HG02938 (cell line): Measurements from ENCODE around the gene WDR75.

Experiments
- ATAC-seq: cut with Tn5 transposase; IDR thresholded peaks from one replicate; pipeline ENCODE4 v1.9.1; 2021; ENCODE audit warnings: mild to moderate bottlenecking, moderate library complexity; ENCODE audit not compliant: unreplicated experiment

Gene WDR75

GRCh38 chr2:189492451-189492850, 51.2 kb downstream of the WDR75 start:
- ATAC-seq = no peak

GRCh38 chr2:189498205-189498604, 56.9 kb downstream of the WDR75 start:
- ATAC-seq = no peak

- no peak for ATAC-seq
Observed at GRCh38 chr2:189499137-189499536, 57.9 kb downstream of the WDR75 start.

GRCh38 chr2:189500456-189501160, 59.3 kb downstream of the WDR75 start:
- no peak for ATAC-seq

- ATAC-seq = no peak
Observed at GRCh38 chr2:189501487-189501886, 60.2 kb downstream of the WDR75 start.

GRCh38 chr2:189502714-189503113, 61.4 kb downstream of the WDR75 start:
- no peak for ATAC-seq

- no peak for ATAC-seq
Observed at GRCh38 chr2:189504238-189504637, 63.0 kb downstream of the WDR75 start.

- ATAC-seq = no peak
Observed at GRCh38 chr2:189505492-189505891, 64.2 kb downstream of the WDR75 start.

GRCh38 chr2:189506514-189506976, 65.3 kb downstream of the WDR75 start:
- no peak for ATAC-seq

GRCh38 chr2:189511210-189511959, 70.1 kb downstream of the WDR75 start:
- no peak for ATAC-seq

GRCh38 chr2:189511960-189512319, 70.7 kb downstream of the WDR75 start:
- no peak for ATAC-seq

GRCh38 chr2:189512879-189513278, 71.6 kb downstream of the WDR75 start:
- no peak for ATAC-seq

- ATAC-seq = no peak
Observed at GRCh38 chr2:189514104-189514503, 72.8 kb downstream of the WDR75 start.

- ATAC-seq = no peak
Observed at GRCh38 chr2:189515264-189515663, 74.0 kb downstream of the WDR75 start.

- no peak for ATAC-seq
Observed at GRCh38 chr2:189516546-189516945, 75.3 kb downstream of the WDR75 start.

- ATAC-seq = no peak
Observed at GRCh38 chr2:189517847-189518535, 76.7 kb downstream of the WDR75 start.

- ATAC-seq = no peak
Observed at GRCh38 chr2:189519631-189520387, 78.5 kb downstream of the WDR75 start.

GRCh38 chr2:189521699-189522434, 80.6 kb downstream of the WDR75 start:
- peak; percentile 68 for ATAC-seq

GRCh38 chr2:189522435-189523151, 81.3 kb downstream of the WDR75 start:
- ATAC-seq = no peak

- ATAC-seq = no peak
Observed at GRCh38 chr2:189524746-189525145, 83.5 kb downstream of the WDR75 start.
